ENCODE measurements around the gene TMTC3. TPM values are rescaled to one million over a fixed set of nuclear protein-coding genes. Genes with fewer than 3 reads are reported as not detected.

TMTC3 gene
- total and polyA plus RNA-seq, 12 donors = 2.9 to 33.7 (median 13.7) TPM

DNA sequence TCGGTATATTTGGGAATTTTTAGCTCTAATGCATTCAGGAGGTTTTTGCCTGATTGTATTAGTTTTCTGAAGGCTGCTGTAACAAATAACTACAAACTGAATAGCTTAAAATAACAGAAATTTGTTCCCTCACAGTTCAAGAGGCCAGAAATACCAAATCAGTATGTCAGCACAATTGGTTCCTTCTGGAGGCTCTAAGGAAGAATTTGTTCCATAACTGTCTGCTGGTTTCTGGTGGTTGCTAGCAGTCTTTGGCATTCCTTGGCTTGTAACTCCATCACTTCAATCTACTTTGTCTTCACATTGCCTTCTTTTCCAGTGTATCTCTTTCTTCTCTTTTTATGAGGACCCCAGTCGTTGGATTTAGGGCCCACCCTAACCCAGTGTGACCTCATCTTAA lies 21.3 kb downstream of the TMTC3 start:
- DNase-seq = no peak
- TF ChIP-seq, protein P1, sequence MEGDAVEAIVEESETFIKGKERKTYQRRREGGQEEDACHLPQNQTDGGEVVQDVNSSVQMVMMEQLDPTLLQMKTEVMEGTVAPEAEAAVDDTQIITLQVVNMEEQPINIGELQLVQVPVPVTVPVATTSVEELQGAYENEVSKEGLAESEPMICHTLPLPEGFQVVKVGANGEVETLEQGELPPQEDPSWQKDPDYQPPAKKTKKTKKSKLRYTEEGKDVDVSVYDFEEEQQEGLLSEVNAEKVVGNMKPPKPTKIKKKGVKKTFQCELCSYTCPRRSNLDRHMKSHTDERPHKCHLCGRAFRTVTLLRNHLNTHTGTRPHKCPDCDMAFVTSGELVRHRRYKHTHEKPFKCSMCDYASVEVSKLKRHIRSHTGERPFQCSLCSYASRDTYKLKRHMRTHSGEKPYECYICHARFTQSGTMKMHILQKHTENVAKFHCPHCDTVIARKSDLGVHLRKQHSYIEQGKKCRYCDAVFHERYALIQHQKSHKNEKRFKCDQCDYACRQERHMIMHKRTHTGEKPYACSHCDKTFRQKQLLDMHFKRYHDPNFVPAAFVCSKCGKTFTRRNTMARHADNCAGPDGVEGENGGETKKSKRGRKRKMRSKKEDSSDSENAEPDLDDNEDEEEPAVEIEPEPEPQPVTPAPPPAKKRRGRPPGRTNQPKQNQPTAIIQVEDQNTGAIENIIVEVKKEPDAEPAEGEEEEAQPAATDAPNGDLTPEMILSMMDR (IDR thresholded peaks at IDR 0.05) = no peak
- no peak for TF ChIP-seq POLR2A (IDR thresholded peaks at IDR 0.05)
- Histone ChIP-seq H3K27ac (no peak overlapping the region), H3K27me3 (no peaks in the 10 kb centered on the region), H3K4me1 (replicated peaks in 1 of 2) (no peaks in the 10 kb centered on the region), H3K4me3 (no peak overlapping the region), H3K9me3 (replicated peaks in 1 of 3) (no peaks in the 10 kb centered on the region), H3K36me3 (replicated peaks in 1 of 2) (peaks cover 0 to 18% of the 10 kb centered on the region in 2 donors)
- 92 to 96% (median 94%) methylated on average over 2 of the region's 2 CpGs for WGBS, 4 donors
- intact Hi-C loops (cut with DNase I) = no loop called here

DNA sequence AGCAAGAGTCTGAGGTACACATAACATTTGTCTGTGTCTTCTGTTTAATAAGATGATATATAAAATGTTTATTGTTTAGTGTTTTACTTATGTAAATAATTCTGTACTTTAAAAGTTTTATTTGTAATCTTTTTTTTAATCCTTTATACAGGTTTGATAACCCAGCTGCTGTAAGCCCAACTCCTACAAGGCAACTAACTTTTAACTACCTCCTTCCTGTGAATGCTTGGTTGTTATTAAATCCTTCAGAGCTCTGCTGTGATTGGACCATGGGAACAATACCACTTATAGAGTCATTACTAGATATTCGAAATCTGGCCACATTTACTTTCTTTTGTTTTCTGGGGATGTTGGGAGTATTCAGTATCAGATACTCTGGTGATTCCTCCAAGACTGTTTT lies 24.1 kb downstream of the TMTC3 start:
- 76 to 93% (median 88%) methylated on average over 1 of the region's 1 CpG for WGBS, 4 donors
- intact Hi-C loops (cut with DNase I) = no loop called here
- H3K4me1 ChIP-seq (replicated peaks in 1 of 2) = no peaks in the 10 kb centered on the region
- H3K36me3 ChIP-seq (replicated peaks in 1 of 2) = peaks cover 0 to 18% of the 10 kb centered on the region in 2 donors
- no peak overlapping the region for H3K4me3 ChIP-seq
- H3K27ac ChIP-seq = no peak overlapping the region
- no peak for DNase-seq
- TF ChIP-seq, protein P1 (IDR thresholded peaks at IDR 0.05) = no peak
- no peaks in the 10 kb centered on the region for H3K9me3 ChIP-seq (replicated peaks in 1 of 3)
- no peaks in the 10 kb centered on the region for H3K27me3 ChIP-seq

DNA sequence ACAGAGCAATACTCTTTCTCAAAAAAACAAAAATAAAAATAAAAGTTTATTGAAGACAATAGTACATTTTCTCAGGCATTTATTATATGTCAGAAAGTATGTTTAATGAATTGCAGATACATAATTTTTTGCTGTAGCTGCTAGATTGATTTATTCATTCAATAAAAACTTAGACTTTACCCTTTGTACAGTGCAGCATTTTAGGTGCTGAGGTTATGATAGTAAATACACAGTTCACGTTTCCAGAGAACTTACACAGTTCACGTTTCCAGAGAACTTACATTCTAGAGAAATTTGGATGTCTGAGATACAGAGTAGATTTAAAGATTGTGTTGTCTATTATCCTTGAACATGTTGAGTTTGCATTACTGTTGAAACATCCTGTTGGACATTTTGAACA lies 25.3 kb downstream of the TMTC3 start:
- no peaks in the 10 kb centered on the region for H3K27me3 ChIP-seq
- DNase-seq = no peak
- H3K27ac ChIP-seq = no peak overlapping the region
- intact Hi-C loops (cut with DNase I) = no loop called here
- WGBS, 4 donors = 94 to 98% (median 98%) methylated on average over 2 of the region's 2 CpGs
- no peaks in the 10 kb centered on the region for H3K9me3 ChIP-seq (replicated peaks in 1 of 3)
- TF ChIP-seq, protein P1 (IDR thresholded peaks at IDR 0.05) = no peak
- TF ChIP-seq POLR2A (IDR thresholded peaks at IDR 0.05) = no peak
- H3K4me1 ChIP-seq (replicated peaks in 1 of 2) = no peaks in the 10 kb centered on the region
- peaks cover 0 to 18% of the 10 kb centered on the region in 2 donors for H3K36me3 ChIP-seq (replicated peaks in 1 of 2)
- no peak overlapping the region for H3K4me3 ChIP-seq

DNA sequence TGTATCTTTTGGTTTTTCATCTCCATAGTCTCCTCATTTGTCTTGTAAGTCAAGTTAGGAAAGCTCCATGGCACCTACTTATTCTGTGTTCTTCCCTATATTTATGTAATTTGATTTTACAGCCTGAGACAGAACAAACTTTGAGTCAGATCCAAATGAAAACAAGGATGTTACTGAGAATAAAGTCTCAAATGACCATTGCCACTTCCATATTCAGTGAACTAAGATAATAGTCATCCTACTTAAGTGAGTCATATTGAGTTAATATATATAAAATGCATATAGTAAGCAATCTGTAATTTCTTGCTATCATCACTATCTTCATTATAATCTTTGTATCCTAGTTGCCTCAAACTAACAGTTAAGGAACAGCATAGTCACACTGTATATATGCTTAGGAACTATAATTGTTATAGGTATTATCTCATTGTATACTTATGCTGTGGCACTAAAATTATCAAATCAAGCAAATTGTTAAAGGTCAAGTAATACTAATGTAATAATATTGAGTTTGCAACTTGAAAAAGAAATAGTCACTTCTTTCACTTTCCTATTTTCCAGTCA lies 30.8 kb downstream of the TMTC3 start:
- Histone ChIP-seq H3K4me1 (replicated peaks in 1 of 2) (no peaks in the 10 kb centered on the region), H3K36me3 (replicated peaks in 1 of 2) (no peaks in the 10 kb centered on the region), H3K27me3 (no peaks in the 10 kb centered on the region), H3K27ac (no peak overlapping the region), H3K4me3 (no peak overlapping the region), H3K9me3 (replicated peaks in 1 of 3) (no peaks in the 10 kb centered on the region)
- DNase-seq = no peak
- TF ChIP-seq POLR2A (IDR thresholded peaks at IDR 0.05) = no peak
- TF ChIP-seq, protein P1 (IDR thresholded peaks at IDR 0.05) = no peak
- intact Hi-C loops (cut with DNase I) = no loop called here
